Right lung (tissue), 5 donors: Measurements from ENCODE around the gene ISG20. TPM values are rescaled to one million over a fixed set of nuclear protein-coding genes. Genes with fewer than 3 reads are reported as not detected.
"Not testable (repeated sequence)": the region's sequence is repeated elsewhere in the genome, so short reads cannot be mapped to it uniquely, and the experiment has no call there.

ENCODE experiments used
- DNase-seq, 2 donors: peaks; one replicate each; pipeline ENCODE4 v3.0.0-alpha.2; 2013
- polyA plus RNA-seq, 5 donors: library from polyadenylated mRNA; unstranded; fragments of 120-200 nt; gene quantifications; one replicate each; pipeline versions ENCODE4 v1.2.1 to v1.2.3, GENCODE V29; 2013; ENCODE audit warnings: inconsistent platforms in 1 of 5, low replicate concordance in 1 of 5; ENCODE audit not compliant: insufficient read length in 5 of 5, insufficient read depth in 1 of 5

The ISG20 gene
- polyA plus RNA-seq, 5 donors = 0.79 to 2.6 (median 1.0) TPM

DNA sequence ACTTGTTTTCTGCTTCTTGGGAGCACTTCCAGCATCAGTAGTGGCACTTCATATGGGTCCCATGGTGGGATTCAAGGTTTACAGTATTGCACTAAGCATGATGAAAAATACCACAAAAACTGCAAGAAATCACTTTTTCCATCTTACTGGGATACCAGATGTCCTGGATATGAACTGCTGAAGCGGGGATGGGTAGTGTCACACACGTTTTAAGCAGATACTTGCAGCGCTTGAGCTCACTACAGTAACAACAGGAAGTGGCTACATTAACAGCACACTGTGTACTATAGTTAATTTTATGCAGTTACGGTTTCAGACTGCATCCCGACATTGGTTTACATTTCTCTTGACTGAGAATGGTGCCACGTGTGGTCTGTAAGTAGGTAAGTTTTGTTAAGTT, 3.5 kb upstream of the ISG20 start:
- no peak for DNase-seq

DNA sequence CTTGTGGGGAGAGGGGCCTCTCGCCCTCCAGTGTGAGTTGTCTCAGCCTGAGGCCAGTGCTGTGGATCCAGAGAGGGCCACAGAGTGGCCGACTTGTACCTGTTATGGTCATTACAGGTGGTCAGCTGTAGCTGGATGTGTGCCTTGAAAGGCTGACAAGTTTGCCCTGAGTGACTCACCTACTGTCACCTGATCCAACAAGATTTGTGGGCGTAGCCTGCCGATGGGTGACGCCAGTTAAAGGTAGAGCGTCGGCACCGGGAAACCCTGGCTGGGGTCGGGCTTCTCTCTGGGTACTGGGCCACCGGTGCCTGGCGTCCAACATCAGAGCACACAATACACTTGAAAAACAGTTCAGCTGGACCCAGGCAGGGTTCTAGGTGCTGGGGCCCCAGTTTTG, 2.8 kb upstream of the ISG20 start:
- DNase-seq = no peak

DNA sequence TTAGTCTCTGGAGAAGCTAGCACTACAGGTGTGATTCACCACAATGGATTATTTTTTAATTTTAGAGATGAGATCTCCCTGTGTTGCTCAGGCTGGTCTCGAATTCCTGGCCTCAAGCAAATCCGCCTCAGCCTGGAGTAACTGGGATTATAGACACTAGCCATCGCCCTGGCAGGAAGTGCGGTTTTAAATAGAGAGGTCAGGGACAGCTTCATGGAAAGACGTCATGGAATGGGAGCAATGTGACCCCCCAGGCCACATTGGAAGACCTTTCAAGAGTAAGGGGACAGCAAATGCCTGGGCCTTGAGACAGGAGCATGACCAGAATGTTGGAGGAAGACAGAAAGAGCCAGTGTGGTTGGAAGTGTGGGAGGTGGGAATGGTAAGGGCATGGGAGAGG, 2.2 kb upstream of the ISG20 start:
- no peak for DNase-seq

DNA sequence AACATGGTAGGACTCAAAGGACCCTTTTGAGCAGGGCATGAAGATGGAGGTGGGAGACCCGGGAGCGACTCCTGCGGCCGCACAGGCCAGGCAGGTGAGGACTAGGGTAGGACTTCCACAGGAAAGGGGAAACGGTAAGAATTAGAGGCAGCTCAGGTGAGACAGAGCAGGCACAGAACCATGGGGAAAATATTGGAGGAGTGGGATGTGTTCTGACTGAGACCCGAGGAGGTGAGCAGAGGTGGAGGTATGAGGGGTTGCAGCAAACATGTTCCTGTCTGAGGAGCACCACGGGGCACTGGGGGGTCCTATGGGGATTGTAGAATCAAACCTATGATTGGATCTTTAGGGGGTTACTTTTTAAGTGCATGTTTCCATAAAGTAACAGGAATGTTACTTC, 1.4 kb upstream of the ISG20 start:
- no peak for DNase-seq

DNA sequence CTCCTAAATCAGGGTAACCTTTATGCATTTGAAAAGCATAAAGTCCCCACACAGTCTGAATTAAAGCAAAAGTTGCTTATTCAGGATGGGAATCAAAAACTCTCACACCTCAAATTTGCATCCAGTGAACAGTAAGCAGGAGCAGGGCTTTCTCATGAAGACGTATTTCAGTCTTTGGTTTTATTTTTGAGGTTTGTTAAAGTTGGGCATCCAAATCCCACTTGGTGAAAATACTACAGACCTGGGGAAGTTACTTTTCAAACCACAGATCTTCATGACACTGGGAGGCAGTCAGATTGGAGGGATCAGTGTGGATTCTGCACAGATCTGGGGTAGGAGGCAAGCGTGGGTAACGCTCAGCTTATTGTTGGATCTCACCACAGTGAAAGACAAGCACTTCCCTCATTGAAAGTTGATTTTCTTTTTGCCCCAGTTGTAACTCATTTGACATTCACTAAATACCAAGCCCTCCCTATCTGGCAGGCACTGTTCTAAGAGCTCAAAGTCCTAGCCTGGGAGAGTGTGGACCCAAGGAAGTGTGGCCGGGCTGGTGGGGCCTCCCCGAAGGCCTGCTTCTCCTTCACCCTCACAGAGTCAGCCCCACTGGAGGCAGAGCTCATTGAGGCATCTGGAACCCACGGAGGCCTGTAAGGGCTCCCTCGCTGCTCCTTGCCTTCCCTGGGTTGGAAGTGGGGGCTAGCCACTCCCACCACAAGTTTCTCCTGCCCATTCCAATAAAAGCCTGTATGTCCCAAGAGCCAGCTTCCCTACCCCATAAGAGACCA, 783 bp upstream of the ISG20 start:
- DNase-seq = no peak

DNA sequence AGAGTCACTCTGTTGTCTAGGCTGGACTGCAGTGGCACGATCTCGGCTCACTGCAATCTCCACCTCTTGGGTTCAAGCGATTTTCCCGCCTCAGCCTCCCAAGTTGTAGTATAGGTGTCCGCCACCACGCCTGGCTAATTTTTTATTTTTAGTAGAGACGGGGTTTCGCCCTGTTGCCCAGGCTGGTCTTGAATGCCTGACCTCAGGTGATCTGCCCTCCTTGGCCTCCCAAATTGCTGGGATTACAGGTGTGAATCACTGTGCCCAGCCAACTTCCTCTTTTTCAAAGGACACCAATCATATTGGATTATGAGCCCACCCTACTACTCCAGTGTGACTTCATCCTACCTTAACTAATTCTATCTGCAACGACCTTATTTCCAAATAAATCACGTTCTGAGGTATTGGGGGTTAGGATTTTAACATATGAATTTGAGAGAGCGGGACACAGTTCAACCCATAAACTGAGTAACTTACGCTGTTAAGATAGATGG, 3.2 kb downstream of the ISG20 start:
- DNase-seq = no peak

DNA sequence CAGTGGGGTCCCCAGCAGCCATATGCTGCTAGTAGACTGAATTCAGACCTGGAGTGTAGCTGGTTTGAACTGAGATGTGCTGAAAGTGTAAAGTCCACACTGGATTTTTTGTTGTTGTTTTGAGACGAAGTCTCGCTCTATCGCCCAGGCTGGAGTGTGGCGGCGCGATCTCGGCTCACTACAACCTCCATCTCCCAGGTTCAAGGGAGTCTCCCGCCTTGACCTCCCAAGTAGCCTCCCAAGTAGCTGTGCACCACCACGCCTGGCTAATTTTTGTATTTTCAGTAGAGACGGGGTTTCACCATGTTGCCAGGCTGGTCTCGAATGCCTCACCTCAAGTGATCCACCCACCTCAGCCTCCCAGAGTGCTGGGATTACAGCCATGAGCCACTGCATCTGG, 3.7 kb downstream of the ISG20 start:
- DNase-seq = not testable (repeated sequence)

DNA sequence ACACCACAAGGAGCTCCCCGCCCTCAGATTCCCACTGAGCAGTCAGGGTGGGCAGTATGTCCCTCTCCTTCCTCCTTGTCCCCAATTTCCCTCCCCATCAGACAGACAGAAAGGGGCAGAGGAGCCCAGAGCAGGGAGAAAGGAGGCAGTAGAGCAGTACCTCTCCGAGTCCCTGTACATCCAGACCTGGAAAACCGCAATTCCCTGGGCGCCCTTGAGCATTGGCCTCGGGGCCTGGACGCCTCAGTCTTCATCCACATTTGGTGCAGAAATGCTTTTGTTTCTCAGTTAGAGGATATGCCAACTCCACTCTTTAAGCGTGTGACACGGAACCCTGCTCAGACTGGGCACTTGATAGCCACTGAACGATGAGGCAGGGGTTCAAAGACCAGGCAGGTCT, 5.9 kb downstream of the ISG20 start:
- no peak for DNase-seq

DNA sequence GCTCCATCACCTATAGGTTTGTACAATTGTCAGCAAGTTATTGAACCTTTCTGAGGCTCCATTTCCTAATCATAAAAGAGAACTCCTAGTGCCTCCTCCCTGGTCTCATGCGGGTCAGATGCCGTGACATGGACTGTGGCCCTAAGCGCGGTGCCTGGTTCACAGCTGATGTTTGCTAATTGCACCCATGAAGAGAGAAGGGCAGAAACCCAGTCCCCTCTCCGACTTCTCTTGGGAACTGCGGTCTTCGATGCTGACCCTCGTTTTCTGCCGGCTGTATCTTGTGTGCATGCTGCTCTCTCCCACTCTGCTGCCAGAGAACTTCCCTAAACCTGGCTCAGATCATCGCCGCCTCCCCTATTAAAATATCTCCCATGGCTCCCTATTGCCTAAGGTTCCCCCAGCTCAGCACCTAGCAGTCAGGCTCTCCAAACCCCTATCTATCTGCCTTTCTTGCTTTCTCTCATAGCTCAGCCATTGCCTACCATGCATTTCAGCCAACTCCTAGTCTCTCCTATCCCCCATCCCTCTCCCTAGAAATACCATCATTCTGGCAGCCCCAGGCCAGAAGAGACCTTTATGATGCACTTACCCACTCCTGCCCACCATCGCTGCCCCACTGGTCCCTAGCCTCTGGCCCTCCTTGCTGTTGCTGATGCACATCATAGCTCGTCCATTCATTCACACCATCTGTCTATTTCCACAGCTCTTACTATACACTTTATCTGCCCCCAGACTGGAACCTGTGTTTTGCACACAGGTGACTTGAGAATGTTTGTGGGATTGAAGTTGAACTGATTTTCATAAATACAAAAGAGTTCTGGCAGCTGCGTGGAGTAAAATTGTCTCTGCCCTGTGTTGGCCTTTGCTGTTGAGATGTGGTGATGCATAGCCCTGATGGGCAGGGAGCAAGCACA, 6.6 kb downstream of the ISG20 start:
- no peak for DNase-seq

DNA sequence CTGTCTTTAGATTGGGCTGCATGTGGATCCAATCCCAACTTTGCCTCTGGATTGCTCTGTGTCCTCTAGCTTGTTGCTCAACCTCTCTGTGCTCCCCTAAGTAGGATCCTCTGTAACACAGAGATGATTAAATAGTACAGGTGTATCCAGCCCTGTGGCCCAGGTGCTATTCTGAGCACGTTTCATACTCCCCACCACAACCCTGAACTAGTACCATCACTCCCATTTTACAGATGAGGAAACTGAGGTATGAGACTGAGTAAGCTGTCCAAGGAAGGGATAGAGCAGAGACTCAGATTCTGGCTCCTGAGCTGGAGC, 7.2 kb downstream of the ISG20 start:
- no peak for DNase-seq

DNA sequence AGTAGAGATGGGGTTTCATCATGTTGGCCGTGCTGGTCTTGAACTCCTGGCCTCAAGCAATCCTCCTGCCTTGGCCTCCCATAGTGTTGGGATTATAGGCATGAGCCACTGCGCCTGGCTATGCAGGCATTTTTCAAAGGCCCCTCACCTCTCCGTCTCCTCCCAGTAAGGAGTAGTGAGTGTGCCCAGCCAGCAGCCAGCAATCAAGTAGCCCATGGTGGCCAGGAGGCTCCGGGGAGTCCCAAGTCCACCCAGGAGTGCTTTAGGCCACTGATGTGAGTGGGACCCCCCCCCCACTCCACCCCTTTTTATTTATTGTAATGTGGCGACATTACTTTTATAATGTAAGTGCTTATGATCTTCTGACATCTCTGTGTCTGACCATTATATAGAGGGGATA, 8.1 kb downstream of the ISG20 start:
- no peak for DNase-seq

DNA sequence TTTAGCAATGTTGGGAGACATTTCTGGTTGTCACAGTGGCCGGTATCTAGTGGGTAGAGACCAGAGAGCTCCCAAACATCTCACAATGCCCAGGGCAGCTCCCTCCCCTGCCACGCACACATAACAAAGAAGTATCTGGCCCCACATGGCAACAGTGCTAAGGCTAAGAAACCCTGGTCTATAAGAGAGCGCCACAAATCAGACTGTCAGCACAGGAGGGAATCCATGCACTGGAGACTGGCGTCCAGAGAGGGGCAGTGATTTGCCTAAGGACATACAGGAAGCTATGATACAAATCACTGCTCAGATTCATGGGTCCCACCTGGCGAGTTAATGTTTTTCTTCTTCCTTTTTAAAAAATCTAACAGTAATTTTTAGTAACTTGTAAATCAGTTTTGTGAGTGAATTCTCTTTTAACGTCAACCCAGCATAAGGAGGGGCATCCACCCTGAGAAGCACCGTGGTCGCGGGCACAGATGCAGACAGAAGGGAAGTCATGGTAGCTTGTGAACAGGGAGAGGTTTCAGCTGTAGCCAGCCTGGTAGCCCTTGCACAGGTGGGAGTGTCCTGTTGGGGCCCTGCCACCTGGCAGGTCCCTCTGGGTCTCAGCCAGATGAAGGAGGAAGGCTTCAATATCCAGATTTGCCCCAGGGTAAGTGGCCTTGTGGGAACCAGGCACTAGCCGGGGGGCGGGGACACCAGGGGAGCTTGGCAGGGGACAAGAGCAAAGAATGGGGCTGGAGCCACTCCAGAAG, 8.7 kb downstream of the ISG20 start:
- no peak for DNase-seq

DNA sequence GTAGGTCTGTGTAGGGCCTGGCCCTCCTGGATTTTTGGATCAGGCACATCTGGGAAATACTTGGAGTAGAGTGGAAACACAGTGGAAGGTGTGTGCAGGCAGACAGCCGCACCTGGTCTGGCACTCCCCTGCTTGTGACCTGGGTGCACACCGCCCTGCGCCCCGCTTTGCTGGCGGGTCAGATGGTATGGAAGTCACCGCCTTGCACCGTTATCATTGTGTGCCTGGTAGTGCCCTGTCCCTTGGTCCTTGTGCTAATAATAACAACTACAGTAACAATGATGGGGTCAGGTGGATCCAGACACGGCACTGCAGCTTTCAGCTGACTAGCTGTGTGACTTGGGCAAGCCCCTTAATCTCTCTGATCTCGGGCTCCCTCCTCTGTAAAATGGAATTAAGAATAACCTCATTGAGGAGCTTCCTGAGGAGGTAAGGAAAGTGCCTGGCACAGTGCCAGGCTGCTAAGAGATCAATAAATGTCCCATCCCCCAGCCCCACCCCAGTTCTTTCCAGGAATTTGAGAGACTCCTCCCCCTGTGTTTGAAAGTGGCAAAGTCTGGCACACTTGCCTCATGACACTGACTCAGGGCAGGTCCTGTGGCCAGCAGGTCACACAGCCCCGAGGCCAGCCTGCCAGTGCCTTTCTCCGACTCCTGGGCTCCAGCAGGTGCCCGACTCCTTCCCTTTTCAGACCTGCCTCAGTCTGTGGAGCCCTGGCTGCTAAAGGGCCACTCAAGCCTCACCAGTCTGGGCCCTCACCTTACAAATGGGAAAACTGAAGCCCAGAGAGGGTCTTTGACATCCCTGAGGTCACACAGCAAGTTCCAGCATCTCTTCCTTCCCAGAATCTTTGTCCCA, 9.8 kb downstream of the ISG20 start:
- no peak for DNase-seq

DNA sequence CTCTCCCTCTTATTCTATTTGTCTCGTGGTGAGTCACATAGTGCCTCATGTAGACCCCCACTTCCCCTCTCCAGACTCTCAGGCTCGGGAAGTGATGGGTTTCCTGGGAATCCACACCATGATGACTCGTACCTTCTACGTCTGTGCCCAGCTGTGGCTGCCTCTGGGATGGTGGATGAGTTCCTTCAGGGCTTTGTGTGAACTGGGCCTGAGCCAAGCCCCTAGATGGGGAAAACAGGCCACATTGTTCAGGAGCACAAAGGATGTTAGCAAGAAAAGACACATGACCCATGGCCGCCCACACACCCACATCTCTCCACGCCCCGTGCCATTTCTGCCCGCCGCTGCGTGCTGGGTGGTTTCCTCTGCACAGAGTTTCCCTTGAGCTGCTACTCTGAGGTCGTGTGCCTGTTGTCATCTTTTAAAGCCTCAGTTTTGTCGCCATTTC, 10.5 kb downstream of the ISG20 start:
- DNase-seq = no peak

DNA sequence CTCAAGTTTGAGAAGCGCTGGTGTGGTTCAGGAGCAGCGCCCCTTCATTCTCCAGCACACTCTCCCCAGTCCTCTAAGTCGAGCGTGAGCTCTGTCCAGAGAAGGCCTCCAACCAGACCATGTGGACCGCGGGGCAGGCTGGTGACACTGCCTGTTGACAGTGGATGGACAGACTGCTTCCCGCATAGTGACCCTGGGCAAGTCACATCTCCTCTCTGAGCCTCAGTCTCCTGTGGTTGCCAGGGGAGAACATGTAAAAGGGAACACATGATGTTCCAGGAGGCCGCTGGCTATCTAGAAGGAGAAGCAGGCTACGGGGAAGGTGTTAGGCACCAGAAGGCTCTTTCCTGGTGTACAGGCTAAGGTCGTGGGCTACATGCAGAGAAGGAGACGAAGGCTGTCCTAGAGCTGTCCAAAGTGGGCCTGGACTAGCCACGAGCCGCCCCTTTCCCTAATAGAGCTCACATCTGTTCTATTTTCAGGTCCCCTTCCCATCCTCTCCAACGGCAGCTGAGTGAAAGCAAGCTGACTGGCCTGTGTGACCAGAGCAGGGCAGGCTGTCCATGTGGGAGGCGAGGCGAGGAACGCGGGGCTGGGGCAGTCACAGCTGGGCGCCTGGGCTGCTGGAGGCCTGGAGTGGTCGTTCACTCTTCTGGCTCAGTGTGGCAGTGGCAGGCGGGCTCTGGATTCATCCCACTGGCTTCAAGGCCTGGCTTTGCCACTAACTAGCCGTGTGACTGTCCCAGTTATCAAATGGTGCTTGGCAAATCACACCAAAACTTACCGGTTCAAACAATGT, 11.1 kb downstream of the ISG20 start:
- DNase-seq = no peak

DNA sequence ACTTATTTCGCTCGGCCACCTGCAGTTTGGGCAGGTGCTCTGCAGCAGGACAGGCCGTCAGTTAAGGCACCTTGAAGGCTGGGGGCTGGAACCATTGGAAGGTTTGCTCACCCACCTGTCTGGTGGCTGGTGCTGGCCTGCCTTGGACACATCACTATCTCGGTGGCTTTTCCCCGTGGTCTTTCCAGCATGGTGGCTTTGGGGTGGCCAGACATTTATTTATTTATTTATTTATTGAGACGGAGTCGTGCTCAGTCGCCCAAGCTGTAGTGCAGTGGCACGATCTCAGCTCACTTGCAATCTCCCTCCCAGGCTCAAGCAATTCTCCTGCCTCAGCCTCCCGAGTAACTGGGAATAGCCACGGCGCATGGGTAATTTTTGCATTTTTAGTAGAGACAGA, 11.7 kb downstream of the ISG20 start:
- DNase-seq = no peak

DNA sequence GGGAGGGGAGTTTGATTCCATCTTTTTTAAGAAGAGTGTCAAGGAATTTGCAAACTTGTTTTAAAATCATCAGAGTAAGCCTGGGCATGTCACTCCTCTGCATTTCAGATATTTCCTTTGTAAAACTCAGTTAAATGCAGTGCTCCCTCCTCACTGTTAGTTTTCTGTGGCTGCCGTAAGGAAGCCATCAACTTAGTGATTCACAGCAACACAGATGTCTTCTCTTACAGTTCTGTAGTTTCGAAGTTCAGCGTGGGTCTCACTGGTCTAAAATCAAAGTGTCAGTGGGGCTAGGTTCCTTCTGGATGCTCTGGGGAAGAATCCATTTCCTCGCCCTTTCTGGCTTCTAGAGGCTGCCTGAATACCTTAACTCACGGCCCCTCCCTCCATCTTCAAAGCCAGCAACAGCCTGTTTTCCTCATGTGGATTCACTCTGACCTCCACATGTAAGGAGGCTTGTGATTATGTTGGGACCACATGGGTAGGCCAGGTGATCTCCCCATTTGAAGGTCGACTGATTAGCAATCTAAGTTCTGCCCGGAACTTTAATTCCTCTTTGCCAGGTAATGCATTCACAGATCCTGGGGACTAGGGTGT, 12.4 kb downstream of the ISG20 start:
- no peak for DNase-seq

DNA sequence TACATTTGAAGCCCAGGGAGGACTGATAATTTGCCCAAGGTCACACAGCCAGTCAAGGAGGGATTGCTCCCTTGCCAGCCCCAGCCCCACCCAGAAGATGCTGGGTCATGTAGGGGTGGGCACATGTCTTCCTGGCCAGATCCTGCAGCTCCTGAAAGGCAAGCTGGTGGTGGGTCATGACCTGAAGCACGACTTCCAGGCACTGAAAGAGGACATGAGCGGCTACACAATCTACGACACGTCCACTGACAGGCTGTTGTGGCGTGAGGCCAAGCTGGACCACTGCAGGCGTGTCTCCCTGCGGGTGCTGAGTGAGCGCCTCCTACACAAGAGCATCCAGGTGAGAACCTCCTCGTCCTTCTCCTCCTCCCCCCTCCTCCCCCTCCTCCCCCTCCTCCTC, 13.2 kb downstream of the ISG20 start:
- DNase-seq = no peak

DNA sequence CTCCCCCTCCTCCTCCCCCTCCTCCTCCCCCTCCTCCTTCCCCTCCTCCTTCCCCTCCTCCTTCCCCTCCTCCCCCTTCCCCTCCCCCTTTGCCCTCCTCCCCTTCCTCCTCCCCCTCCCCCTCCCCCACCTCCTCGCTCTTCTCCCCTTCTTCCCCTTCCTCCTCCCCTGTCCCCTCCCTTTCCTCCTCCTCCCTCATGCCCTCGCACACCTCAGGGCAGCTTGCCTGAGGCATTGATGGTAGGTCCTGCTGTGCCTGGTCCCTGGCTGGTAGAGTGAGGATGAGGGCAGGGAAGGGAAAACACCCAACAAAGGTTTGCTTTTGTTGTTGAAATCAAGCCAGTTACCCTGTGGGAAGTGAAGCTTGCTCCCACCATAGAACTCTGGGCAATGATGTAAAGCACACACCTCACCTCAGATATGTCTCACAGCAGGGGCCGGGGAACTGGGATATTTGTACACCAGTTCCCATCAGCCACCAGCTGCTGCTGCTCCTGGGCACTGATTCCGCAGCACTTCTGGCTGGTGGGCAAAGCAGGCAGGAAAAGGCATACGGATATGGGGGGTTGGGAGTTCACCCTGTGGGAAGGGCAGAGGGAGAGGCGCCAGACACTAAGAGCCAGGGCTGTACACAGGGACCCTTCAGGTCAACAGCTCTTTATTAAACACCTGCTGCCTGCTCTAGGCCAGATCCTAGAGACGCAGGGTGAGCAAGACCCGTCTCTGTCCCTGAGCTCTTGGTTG, 13.8 kb downstream of the ISG20 start:
- no peak for DNase-seq
